CD8-positive, alpha-beta memory T cell (primary cell): Measurements from ENCODE around the gene ATP6V1C2. TPM values are rescaled to one million over a fixed set of nuclear protein-coding genes. Genes with fewer than 3 reads are reported as not detected.

ENCODE experiments used
- CTCF ChIA-PET: fragments of 350-600 bp; sonication (Branson Sonifier 250); formaldehyde crosslinking; loops from one replicate; lab custom pipeline; 2021; ENCODE audit warnings: antibody characterized with exemption; lab: Charles Lee
- POLR2A ChIA-PET: fragments of 350-600 bp; sonication (Branson Sonifier 250); formaldehyde crosslinking; loops from one replicate; lab custom pipeline; 2021; ENCODE audit warnings: antibody characterized with exemption; lab: Charles Lee
- DNase-seq, 5 donors: peaks; one replicate each; pipeline versions ENCODE4 v3.0.0 to v3.0.0-alpha.2; 2020 to 2022; ENCODE audit warnings: mixed read lengths in 1 of 5
- H3K27ac ChIP-seq: one replicate; pipeline ENCODE4 v1.7.0; 2013; ENCODE audit warnings: low read depth, mild to moderate bottlenecking, low read length, moderate library complexity
- H3K27me3 ChIP-seq: 2 replicates; pipeline ENCODE4 v1.7.0; 2013; ENCODE audit warnings: low read length, mild to moderate bottlenecking; ENCODE audit not compliant: insufficient read depth, poor library complexity, severe bottlenecking
- H3K36me3 ChIP-seq: 2 replicates; pipeline ENCODE4 v1.7.0; 2013; ENCODE audit warnings: mild to moderate bottlenecking, low read length, moderate library complexity; ENCODE audit not compliant: insufficient read depth
- H3K4me1 ChIP-seq: 2 replicates; pipeline ENCODE4 v1.7.0; 2013; ENCODE audit warnings: mild to moderate bottlenecking, low read length, moderate library complexity; ENCODE audit not compliant: insufficient read depth
- H3K4me3 ChIP-seq: 2 replicates; pipeline ENCODE4 v1.7.0; 2013; ENCODE audit warnings: mild to moderate bottlenecking, low read length
- H3K9me3 ChIP-seq: 2 replicates; pipeline ENCODE4 v1.7.0; 2013; ENCODE audit warnings: mild to moderate bottlenecking, low read length
- H3K27ac Mint-ChIP-seq, 8 donors: one replicate each; pipeline ENCODE4 v1.8.0; 2020 to 2021; ENCODE audit warnings: mixed read lengths in 8 of 8, mild to moderate bottlenecking in 6 of 8, inconsistent platforms in 3 of 8, moderate library complexity in 3 of 8
- H3K27me3 Mint-ChIP-seq, 2 donors: one replicate each; pipeline ENCODE4 v1.8.0; 2020 to 2021; ENCODE audit warnings: mixed read lengths in 2 of 2, mild to moderate bottlenecking in 1 of 2, moderate library complexity in 1 of 2
- H3K36me3 Mint-ChIP-seq, 3 donors: one replicate each; pipeline ENCODE4 v1.8.0; 2020 to 2021; ENCODE audit warnings: mixed read lengths in 3 of 3, inconsistent platforms in 1 of 3, mild to moderate bottlenecking in 1 of 3
- H3K4me1 Mint-ChIP-seq, 3 donors: one replicate each; pipeline ENCODE4 v1.8.0; 2020 to 2021; ENCODE audit warnings: mixed read lengths in 3 of 3, inconsistent platforms in 1 of 3, mild to moderate bottlenecking in 1 of 3
- H3K4me3 Mint-ChIP-seq, 7 donors: one replicate each; pipeline ENCODE4 v1.8.0; 2020 to 2021; ENCODE audit warnings: mixed read lengths in 7 of 7, mild to moderate bottlenecking in 6 of 7, moderate library complexity in 4 of 7, inconsistent platforms in 2 of 7
- H3K9me3 Mint-ChIP-seq, 5 donors: one replicate each; pipeline ENCODE4 v1.8.0; 2020 to 2022; ENCODE audit warnings: mixed read lengths in 5 of 5, mild to moderate bottlenecking in 3 of 5, moderate library complexity in 2 of 5, inconsistent platforms in 1 of 5
- polyA plus RNA-seq: library from polyadenylated mRNA; unstranded; fragments of 300-500 nt; fragmentation: Illumina TruSeq; gene quantifications from one replicate; pipeline ENCODE4 v1.2.3, GENCODE V29; 2021
- total RNA-seq, 2 experiments: library from RNA; stranded (reverse); gene quantifications; one replicate each; pipeline ENCODE4 v1.2.3, GENCODE V29; 2021

ATP6V1C2 gene
- total and polyA plus RNA-seq, 3 experiments from 2014 or later, result 0.09 to 0.24 TPM; not detected in 1

- no peak overlapping the region for H3K4me3 ChIP-seq
- Mint-ChIP-seq H3K36me3 (peaks cover 4 to 93% (median 25%) of the 10 kb centered on the region in 3 donors), H3K9me3 (no peaks in the 10 kb centered on the region), H3K27ac (peak overlapping the region in 6 of 8 donors; percentile 18 to 97 (median 73)), H3K4me3 (peak overlapping the region in 1 of 7 donors; percentile 29), H3K4me1 (peaks cover 3 to 55% (median 34%) of the 10 kb centered on the region in 3 donors), H3K27me3 (no peaks in the 10 kb centered on the region)
- H3K9me3 ChIP-seq, result no peaks in the 10 kb centered on the region
- H3K4me1 ChIP-seq, result no peaks in the 10 kb centered on the region
- no peaks in the 10 kb centered on the region for H3K27me3 ChIP-seq
- ChIA-PET CTCF (interaction anchor here (1.2 kb wide), 1 partner anchor 338 kb away, joined by 3 read pairs; no protein-coding TSS in a partner anchor), POLR2A (no interaction called here)
- no peak for DNase-seq
- H3K36me3 ChIP-seq, result peaks cover 29% of the 10 kb centered on the region
- H3K27ac ChIP-seq, result peak overlapping the region; percentile 2
Observed at GRCh38 chr2:10792660-10793400, 71.4 kb downstream of the ATP6V1C2 start.

GRCh38 chr2:10793816-10794215 is 72.4 kb downstream of the ATP6V1C2 start:
- POLR2A ChIA-PET, result no interaction called here
- Mint-ChIP-seq H3K4me1 (peaks cover 6 to 58% (median 39%) of the 10 kb centered on the region in 3 donors), H3K27me3 (no peaks in the 10 kb centered on the region), H3K9me3 (no peaks in the 10 kb centered on the region), H3K4me3 (no peak overlapping the region), H3K27ac (peak overlapping the region in 2 of 8 donors; percentile 54 to 66), H3K36me3 (peaks cover 4 to 88% (median 19%) of the 10 kb centered on the region in 3 donors)
- no peak overlapping the region for H3K27ac ChIP-seq
- H3K9me3 ChIP-seq, result no peaks in the 10 kb centered on the region
- H3K27me3 ChIP-seq, result no peaks in the 10 kb centered on the region
- no peak overlapping the region for H3K4me3 ChIP-seq
- no peaks in the 10 kb centered on the region for H3K4me1 ChIP-seq
- CTCF ChIA-PET, result no interaction called here
- peaks cover 29% of the 10 kb centered on the region for H3K36me3 ChIP-seq
- no peak for DNase-seq

GRCh38 chr2:10794876-10795275 is 73.4 kb downstream of the ATP6V1C2 start:
- H3K9me3 ChIP-seq, result no peaks in the 10 kb centered on the region
- no peaks in the 10 kb centered on the region for H3K4me1 ChIP-seq
- no peaks in the 10 kb centered on the region for H3K27me3 Mint-ChIP-seq
- peaks cover 25% of the 10 kb centered on the region for H3K36me3 ChIP-seq
- ChIA-PET CTCF (no interaction called here), POLR2A (no interaction called here)
- peak overlapping the region in 4 of 8 donors; percentile 7 to 61 (median 41) for H3K27ac Mint-ChIP-seq
- peaks cover 4 to 84% (median 16%) of the 10 kb centered on the region in 3 donors for H3K36me3 Mint-ChIP-seq
- H3K4me3 Mint-ChIP-seq, result no peak overlapping the region
- no peaks in the 10 kb centered on the region for H3K9me3 Mint-ChIP-seq
- H3K4me1 Mint-ChIP-seq, result peaks cover 11 to 56% (median 45%) of the 10 kb centered on the region in 3 donors
- H3K27me3 ChIP-seq, result no peaks in the 10 kb centered on the region
- H3K27ac ChIP-seq, result no peak overlapping the region
- H3K4me3 ChIP-seq, result no peak overlapping the region
- DNase-seq, result no peak

GRCh38 chr2:10795508-10796046 is 74.1 kb downstream of the ATP6V1C2 start:
- Histone ChIP-seq H3K9me3 (no peaks in the 10 kb centered on the region), H3K4me3 (no peak overlapping the region), H3K27ac (no peak overlapping the region), H3K36me3 (peaks cover 30% of the 10 kb centered on the region), H3K27me3 (no peaks in the 10 kb centered on the region), H3K4me1 (no peaks in the 10 kb centered on the region)
- Mint-ChIP-seq H3K36me3 (peaks cover 4 to 81% (median 14%) of the 10 kb centered on the region in 3 donors), H3K9me3 (no peaks in the 10 kb centered on the region), H3K4me3 (no peak overlapping the region), H3K4me1 (peaks cover 11 to 49% (median 40%) of the 10 kb centered on the region in 3 donors), H3K27ac (peak overlapping the region in 5 of 8 donors; percentile 6 to 79 (median 38)), H3K27me3 (no peaks in the 10 kb centered on the region)
- ChIA-PET CTCF (no interaction called here), POLR2A (no interaction called here)
- DNase-seq, result no peak

- Histone ChIP-seq H3K36me3 (peaks cover 40% of the 10 kb centered on the region), H3K27me3 (no peaks in the 10 kb centered on the region), H3K27ac (no peak overlapping the region), H3K4me1 (no peaks in the 10 kb centered on the region), H3K9me3 (no peaks in the 10 kb centered on the region), H3K4me3 (no peak overlapping the region)
- Mint-ChIP-seq H3K4me3 (no peak overlapping the region), H3K27ac (peak overlapping the region in 3 of 8 donors; percentile 4 to 60 (median 54)), H3K9me3 (no peaks in the 10 kb centered on the region), H3K27me3 (no peaks in the 10 kb centered on the region), H3K4me1 (peaks cover 11 to 38% (median 36%) of the 10 kb centered on the region in 3 donors), H3K36me3 (peaks cover 4 to 81% (median 14%) of the 10 kb centered on the region in 3 donors)
- no peak for DNase-seq
- CTCF ChIA-PET, result interaction anchor here (0.7 kb wide), 1 partner anchor 336 kb away, joined by 3 read pairs; a partner anchor contains a TSS
- POLR2A ChIA-PET, result no interaction called here
Observed at GRCh38 chr2:10796703-10797102, 75.3 kb downstream of the ATP6V1C2 start.

- no peaks in the 10 kb centered on the region for H3K4me1 ChIP-seq
- Mint-ChIP-seq H3K4me3 (no peak overlapping the region), H3K27me3 (no peaks in the 10 kb centered on the region), H3K4me1 (peaks cover 23 to 42% (median 35%) of the 10 kb centered on the region in 3 donors), H3K27ac (peak overlapping the region in 3 of 8 donors; percentile 26 to 51 (median 47)), H3K36me3 (peaks cover 4 to 77% (median 8%) of the 10 kb centered on the region in 3 donors), H3K9me3 (no peaks in the 10 kb centered on the region)
- no peak overlapping the region for H3K4me3 ChIP-seq
- H3K36me3 ChIP-seq, result peaks cover 41% of the 10 kb centered on the region
- no peaks in the 10 kb centered on the region for H3K27me3 ChIP-seq
- ChIA-PET POLR2A (no interaction called here), CTCF (interaction anchor here (1.2 kb wide), 1 partner anchor 13 kb away, joined by 4 read pairs; the partner anchor contains the start of gene PDIA6)
- H3K9me3 ChIP-seq, result no peaks in the 10 kb centered on the region
- H3K27ac ChIP-seq, result no peak overlapping the region
- DNase-seq, result no peak
Observed at GRCh38 chr2:10798783-10799182, 77.4 kb downstream of the ATP6V1C2 start.

- Mint-ChIP-seq H3K27me3 (no peaks in the 10 kb centered on the region), H3K36me3 (peaks cover 4 to 67% (median 8%) of the 10 kb centered on the region in 3 donors), H3K27ac (peak overlapping the region in 1 of 8 donors; percentile 50), H3K4me1 (peaks cover 21 to 43% (median 35%) of the 10 kb centered on the region in 3 donors), H3K9me3 (no peaks in the 10 kb centered on the region), H3K4me3 (no peak overlapping the region)
- ChIA-PET CTCF (interaction anchor here (1.5 kb wide), 1 partner anchor 332 kb away, joined by 4 read pairs; a partner anchor contains a TSS), POLR2A (no interaction called here)
- no peaks in the 10 kb centered on the region for H3K4me1 ChIP-seq
- no peaks in the 10 kb centered on the region for H3K9me3 ChIP-seq
- H3K27me3 ChIP-seq, result no peaks in the 10 kb centered on the region
- H3K4me3 ChIP-seq, result no peak overlapping the region
- H3K27ac ChIP-seq, result no peak overlapping the region
- peaks cover 37% of the 10 kb centered on the region for H3K36me3 ChIP-seq
- DNase-seq, result no peak
Observed at GRCh38 chr2:10800163-10800562, 78.7 kb downstream of the ATP6V1C2 start.

- H3K27ac ChIP-seq, result no peak overlapping the region
- Mint-ChIP-seq H3K4me1 (peaks cover 34 to 49% (median 40%) of the 10 kb centered on the region in 3 donors), H3K27me3 (no peaks in the 10 kb centered on the region), H3K36me3 (peaks cover 0 to 46% (median 2%) of the 10 kb centered on the region in 3 donors), H3K4me3 (peak overlapping the region in 1 of 7 donors; percentile 24), H3K9me3 (no peaks in the 10 kb centered on the region), H3K27ac (peak overlapping the region in 3 of 8 donors; percentile 64 to 66 (median 64))
- POLR2A ChIA-PET, result no interaction called here
- H3K27me3 ChIP-seq, result no peaks in the 10 kb centered on the region
- H3K36me3 ChIP-seq, result peaks cover 18% of the 10 kb centered on the region
- CTCF ChIA-PET, result no interaction called here
- peaks cover 9% of the 10 kb centered on the region for H3K4me1 ChIP-seq
- DNase-seq, result no peak
- no peak overlapping the region for H3K4me3 ChIP-seq
- H3K9me3 ChIP-seq, result no peaks in the 10 kb centered on the region
Observed at GRCh38 chr2:10802657-10803056, 81.2 kb downstream of the ATP6V1C2 start.
